ENCODE measurements around the gene EBF4. TPM values are rescaled to one million over a fixed set of nuclear protein-coding genes. Genes with fewer than 3 reads are reported as not detected.

Gene EBF4
- total and polyA plus RNA-seq, 10 of the 15 experiments (the other 5 are each of a cell fraction or from before 2014, with no cell fraction given), result 0.13 TPM; not detected in 9

GRCh38 chr20:2663364-2663886 lies 29.2 kb upstream of the EBF4 start:
- H4K20me1 ChIP-seq (ENCODE audit: control insufficient read depth, insufficient read depth), result no peaks in the 10 kb centered on the region
- intact Hi-C loops (cut with micrococcal nuclease; ENCODE audit: unreplicated experiment), result no loop called here
- peak overlapping the region; percentile 92 for H3K9ac ChIP-seq (ENCODE audit: control insufficient read depth, insufficient read depth, low read length)
- SMC1A ChIA-PET (ENCODE audit: uncharacterized antibody, unreplicated experiment), result interaction anchor here (3.8 kb wide), 1 partner anchor 10 kb away, joined by 25 read pairs; the partner anchor contains the start of gene NOP56
- BruUV-seq (replicated peaks), result TSS peak; percentile 68
- TF ChIP-seq MTA3 (IDR thresholded peaks at IDR 0.05; ENCODE audit: borderline replicate concordance, low read length) (0 out of 2 replicates have a peak, but pooled peaks have one; percentile 3), ASH2L (IDR thresholded peaks at IDR 0.05; ENCODE audit: borderline replicate concordance, low read depth) (no peak)
- 2% methylated on average over 12 of the region's 13 CpGs for WGBS (ENCODE audit: insufficient coverage, insufficient replicate concordance, low lambda C conversion rate, missing lambda C conversion rate)
- DNase-seq (ENCODE audit: low read depth, low spot score) (no peak), ATAC-seq (no peak), FAIRE-seq (no peak)
- H3K4me3 ChIP-seq, result peak overlapping the region; percentile 100
- in situ Hi-C loops (cut with MboI), result no loop called here
- RAD21 ChIA-PET (ENCODE audit: unreplicated experiment), result interaction anchor here (1.4 kb wide), 1 partner anchor 11 kb away, joined by 4 read pairs; the partner anchor contains the start of gene NOP56
- no peaks in the 10 kb centered on the region for H3K9me3 ChIP-seq (replicated peaks; ENCODE audit: control insufficient read depth, insufficient read depth, low read length)
- CTCF ChIA-PET, result interaction anchor here (1.3 to 2.2 kb wide), 2 partner anchors 11 to 141 kb away, joined by 3 to 9 read pairs; partner anchors contain the start of gene NOP56
- POLR2A ChIA-PET, result interaction anchor here (5.1 kb wide), 1 partner anchor 9 kb away, joined by 47 read pairs; the partner anchor contains the start of gene NOP56
- peak overlapping the region; percentile 87 for H2AFZ ChIP-seq (ENCODE audit: control insufficient read depth, low read depth, low read length)
- peaks cover 9% of the 10 kb centered on the region for H3K79me2 ChIP-seq (ENCODE audit: control insufficient read depth, insufficient read depth, low read length)
- peaks cover 3% of the 10 kb centered on the region; the same call in 1 of the 2 replicates for H3K4me1 ChIP-seq (ENCODE audit: control insufficient read depth, insufficient read depth, low read length)
- H3K4me2 ChIP-seq (ENCODE audit: control insufficient read depth, insufficient read depth), result peak overlapping the region; percentile 100
- peaks cover 3 to 10% of the 10 kb centered on the region in 2 experiments; a peak in 2 of 4 replicates for H3K36me3 ChIP-seq (ENCODE audit: control insufficient read depth in 2 of 2, insufficient read depth in 2 of 2, low read length in 1 of 2)
- peak overlapping the region; percentile 81 for H3K27ac ChIP-seq (ENCODE audit: control insufficient read depth, insufficient read depth)
- H3K27me3 ChIP-seq (replicated peaks in 1 of 2; ENCODE audit: control insufficient read depth in 2 of 2, insufficient read depth in 2 of 2, low read length in 1 of 2), result no peaks in the 10 kb centered on the region

- H3K27me3 ChIP-seq (replicated peaks in 1 of 2; ENCODE audit: control insufficient read depth in 2 of 2, insufficient read depth in 2 of 2, low read length in 1 of 2), result peaks cover 0 to 2% of the 10 kb centered on the region in 2 experiments; a peak in 1 of 4 replicates
- peaks cover 9% of the 10 kb centered on the region for H3K79me2 ChIP-seq (ENCODE audit: control insufficient read depth, insufficient read depth, low read length)
- H3K4me2 ChIP-seq (ENCODE audit: control insufficient read depth, insufficient read depth), result peak within 1 kb of the TSS; percentile 100
- H2AFZ ChIP-seq (ENCODE audit: control insufficient read depth, low read depth, low read length), result peak within 1 kb of the TSS; percentile 87
- FAIRE-seq (peak; percentile 99), ATAC-seq (peak; percentile 95), DNase-seq (ENCODE audit: low read depth, low spot score) (no peak)
- no peaks in the 10 kb centered on the region for H3K9me3 ChIP-seq (replicated peaks; ENCODE audit: control insufficient read depth, insufficient read depth, low read length)
- SMC1A ChIA-PET (ENCODE audit: uncharacterized antibody, unreplicated experiment), result interaction anchor here (3.8 kb wide), 1 partner anchor 11 kb away, joined by 25 read pairs; the partner anchor contains the start of gene NOP56
- peak within 1 kb of the TSS; percentile 100 for H3K4me3 ChIP-seq
- H4K20me1 ChIP-seq (ENCODE audit: control insufficient read depth, insufficient read depth), result no peaks in the 10 kb centered on the region
- TSS peak; percentile 100 for BruUV-seq (replicated peaks)
- H3K9ac ChIP-seq (ENCODE audit: control insufficient read depth, insufficient read depth, low read length), result peak within 1 kb of the TSS; percentile 92
- CTCF ChIA-PET, result interaction anchor here (1.3 to 2.2 kb wide), 2 partner anchors 12 to 142 kb away, joined by 3 to 9 read pairs; partner anchors contain the start of gene NOP56
- in situ Hi-C loops (cut with MboI), result no loop called here
- peak within 1 kb of the TSS; percentile 81 for H3K27ac ChIP-seq (ENCODE audit: control insufficient read depth, insufficient read depth)
- POLR2A ChIA-PET, result interaction anchor here (0.9 to 5.1 kb wide), 2 partner anchors 10 to 209 kb away, joined by 3 to 47 read pairs; partner anchors contain the start of genes NOP56 and PTPRA
- WGBS (ENCODE audit: insufficient coverage, insufficient replicate concordance, low lambda C conversion rate, missing lambda C conversion rate), result 14% methylated on average over 49 of the region's 49 CpGs
- intact Hi-C loops (cut with micrococcal nuclease; ENCODE audit: unreplicated experiment), result no loop called here
- peaks cover 3% of the 10 kb centered on the region; the same call in 1 of the 2 replicates for H3K4me1 ChIP-seq (ENCODE audit: control insufficient read depth, insufficient read depth, low read length)
- peaks cover 0 to 10% of the 10 kb centered on the region in 2 experiments; a peak in 2 of 4 replicates for H3K36me3 ChIP-seq (ENCODE audit: control insufficient read depth in 2 of 2, insufficient read depth in 2 of 2, low read length in 1 of 2)
- RAD21 ChIA-PET (ENCODE audit: unreplicated experiment), result interaction anchor here (1.4 kb wide), 1 partner anchor 12 kb away, joined by 4 read pairs; the partner anchor contains the start of gene NOP56
- TF ChIP-seq SKIL (IDR thresholded peaks at IDR 0.05; ENCODE audit: low read depth, poor library complexity, severe bottlenecking), result peak; percentile 62
- TF ChIP-seq HDAC6 (IDR thresholded peaks at IDR 0.05; ENCODE audit: unreplicated experiment), result no peak
- no peak for TF ChIP-seq SREBF1 (IDR thresholded peaks at IDR 0.05; ENCODE audit: low read length)
- peak; percentile 99 for TF ChIP-seq CREB1 (IDR thresholded peaks at IDR 0.05; ENCODE audit: low read depth)
- TF ChIP-seq POU2F2 (IDR thresholded peaks at IDR 0.05; ENCODE audit: borderline replicate concordance, low read depth, low read length), result peak; percentile 53; the same call in 2 of the 3 replicates
- peak; percentile 86 for TF ChIP-seq FOXK2 (IDR thresholded peaks at IDR 0.05)
- TF ChIP-seq ZNF274 (IDR thresholded peaks at IDR 0.05; ENCODE audit: insufficient read depth, insufficient read length), result no peak
- peak; percentile 91; the same call in 1 of the 2 replicates for TF ChIP-seq ATF3 (IDR thresholded peaks at IDR 0.05; ENCODE audit: borderline replicate concordance, extremely low read depth, low read depth, low read length)
- no peak for TF ChIP-seq TCF7 (IDR thresholded peaks at IDR 0.05; ENCODE audit: borderline replicate concordance)
Observed at GRCh38 chr20:2663887-2664719, 28.5 kb upstream of the EBF4 start, which contains the start of gene IDH3B. TSS of gene IDH3B (minus strand) at chr20:2664216. CDS start at chr20:2664188, 28 bp downstream.

Measured in GM12878 (cell line).